Neural cell (in vitro differentiated cells): ENCODE results near the gene CD177.
A peak's percentile ranks its signal among the peaks of the same experiment; 100 is the strongest.

Experiments used
- CTCF ChIP-seq: fragments of 450-650 bp; IDR thresholded peaks from 2 replicates; pipeline ENCODE4 v1.5.1; 2014; ENCODE audit warnings: antibody characterized with exemption, mild to moderate bottlenecking, moderate library complexity; ENCODE audit not compliant: poor library complexity, severe bottlenecking
- EP300 ChIP-seq: fragments of 450-650 bp; conservative IDR thresholded peaks from 2 replicates; pipeline ENCODE4 v1.6.1; 2014; ENCODE audit warnings: antibody characterized with exemption, mild to moderate bottlenecking, moderate library complexity; ENCODE audit not compliant: poor library complexity, severe bottlenecking
- EZH2 ChIP-seq: fragments of 200-600, 300-800 bp; shearing (Covaris generic), sonication (generic); IDR thresholded peaks from 2 replicates; pipeline ENCODE4 v1.6.1; 2014; ENCODE audit warnings: antibody characterized with exemption, low read length, borderline replicate concordance, mild to moderate bottlenecking; ENCODE audit not compliant: insufficient read depth, poor library complexity, severe bottlenecking
- POLR2AphosphoS5 ChIP-seq: IDR thresholded peaks from 2 replicates; pipeline ENCODE4 v1.6.1; 2012
- REST ChIP-seq: IDR thresholded peaks from 2 replicates; pipeline ENCODE4 v1.6.1; 2012; ENCODE audit warnings: borderline replicate concordance

- TF ChIP-seq CTCF = peak; percentile 88
- TF ChIP-seq POLR2AphosphoS5 = no peak
- TF ChIP-seq EZH2 = no peak
- no peak for TF ChIP-seq REST
- TF ChIP-seq EP300 = no peak
Measured at GRCh38 chr19:43316591-43317319, 36.7 kb upstream of the CD177 start.
